A549 treated with RU486 at 1 μM for 4 hours (cell line): ENCODE data around the gene KRTAP12-3. TPM values are rescaled to one million over a fixed set of nuclear protein-coding genes. Genes with fewer than 3 reads are reported as not detected.

ENCODE experiments used
- total RNA-seq: library from RNA; stranded (reverse); fragments of 200-300 nt; extraction: Qiagen RNA extraction; gene quantifications from 5 replicates; pipeline ENCODE4 v1.2.3, GENCODE V29; 2022; ENCODE audit warnings: low read depth

KRTAP12-3 gene
- not detected in 5 replicates for total RNA-seq

GRCh38 chr21:44657635-44658540, at the start of gene KRTAP12-3:
Gene KRTAP12-3 (plus strand): TSS chr21:44657932. CDS start chr21:44657980, 48 bp downstream.

GRCh38 chr21:44612029-44612486, 45.7 kb upstream of the KRTAP12-3 start, which contains the start of gene KRTAP10-8:
Gene KRTAP10-8 (plus strand): TSS chr21:44612079. CDS start chr21:44612101, 22 bp downstream.

GRCh38 chr21:44626673-44627143, 31.0 kb upstream of the KRTAP12-3 start, which contains the start of gene KRTAP10-9:
Gene KRTAP10-9 (plus strand): TSS chr21:44627093. CDS start chr21:44627172, 79 bp downstream.

GRCh38 chr21:44637018-44637850, 20.5 kb upstream of the KRTAP12-3 start, which contains the start of gene KRTAP10-10:
Gene KRTAP10-10 (plus strand): TSS chr21:44637356. CDS start chr21:44637418, 62 bp downstream.

GRCh38 chr21:44646366-44647221, 11.1 kb upstream of the KRTAP12-3 start, which contains the start of gene KRTAP10-11:
Gene KRTAP10-11 (plus strand): TSS chr21:44646414. CDS start chr21:44646459, 45 bp downstream.

GRCh38 chr21:44654576-44655175, 3.1 kb upstream of the KRTAP12-3 start, which contains the start of gene KRTAP12-4:
Gene KRTAP12-4 (minus strand): TSS chr21:44654659. CDS start chr21:44654614, 45 bp downstream.

GRCh38 chr21:44666401-44667320, 8.9 kb downstream of the KRTAP12-3 start, which contains the start of gene KRTAP12-2:
Gene KRTAP12-2 (minus strand): TSS chr21:44666927. CDS start chr21:44666886, 41 bp downstream.

GRCh38 chr21:44681861-44682579, 24.3 kb downstream of the KRTAP12-3 start, which contains the start of gene KRTAP12-1:
Gene KRTAP12-1 (minus strand): TSS chr21:44682163. CDS start chr21:44682123, 40 bp downstream.

GRCh38 chr21:44697172-44697810, 39.6 kb downstream of the KRTAP12-3 start, which contains the start of gene KRTAP10-12:
Gene KRTAP10-12 (plus strand): TSS chr21:44697172. CDS start chr21:44697202, 30 bp downstream.

Other genes with a start within 250 kb of the KRTAP12-3 start
- 1.0 to 2.1 TPM (median 1.6 TPM) in 5 replicates for gene LRRC3, start 202.4 kb upstream of the KRTAP12-3 start, total RNA-seq
- gene KRTAP10-1, start 117.7 kb upstream of the KRTAP12-3 start, total RNA-seq = not detected in 5 replicates
- not detected in 5 replicates for gene KRTAP10-2, start 106.4 kb upstream of the KRTAP12-3 start, total RNA-seq
- gene KRTAP10-3, start 99.1 kb upstream of the KRTAP12-3 start, total RNA-seq = not detected in 5 replicates
- not detected in 5 replicates for gene KRTAP10-4, start 84.2 kb upstream of the KRTAP12-3 start, total RNA-seq
- gene KRTAP10-5, start 77.3 kb upstream of the KRTAP12-3 start, total RNA-seq = not detected in 5 replicates
- not detected in 5 replicates for gene KRTAP10-6, start 65.4 kb upstream of the KRTAP12-3 start, total RNA-seq
- gene KRTAP10-7, start 57.3 kb upstream of the KRTAP12-3 start, total RNA-seq = not detected in 5 replicates
- gene KRTAP10-8, start 45.9 kb upstream of the KRTAP12-3 start, total RNA-seq = not detected in 5 replicates
- not detected in 5 replicates for gene KRTAP10-9, start 30.8 kb upstream of the KRTAP12-3 start, total RNA-seq
- gene KRTAP10-10, start 20.6 kb upstream of the KRTAP12-3 start, total RNA-seq = not detected in 5 replicates
- not detected in 5 replicates for gene KRTAP10-11, start 11.5 kb upstream of the KRTAP12-3 start, total RNA-seq
- not detected in 5 replicates for gene KRTAP12-4, start 3.3 kb upstream of the KRTAP12-3 start, total RNA-seq
- gene KRTAP12-2, start 9.0 kb downstream of the KRTAP12-3 start, total RNA-seq = not detected in 5 replicates
- not detected in 5 replicates for gene KRTAP12-1, start 24.2 kb downstream of the KRTAP12-3 start, total RNA-seq
- gene KRTAP10-12, start 39.2 kb downstream of the KRTAP12-3 start, total RNA-seq = not detected in 5 replicates
- not detected in 5 replicates for gene TSPEAR, start 53.6 kb downstream of the KRTAP12-3 start, total RNA-seq
- 29.2 to 37.0 TPM (median 35.4 TPM) in 5 replicates for gene UBE2G2, start 143.9 kb downstream of the KRTAP12-3 start, total RNA-seq
- gene SUMO3, start 160.1 kb downstream of the KRTAP12-3 start, total RNA-seq = 43.1 to 72.9 TPM (median 70.5 TPM) in 5 replicates
- gene PTTG1IP, start 215.8 kb downstream of the KRTAP12-3 start, total RNA-seq = 88.0 to 98.1 TPM (median 96.5 TPM) in 5 replicates